Pancreas (tissue), 10 donors: Measurements from ENCODE around the gene WIPI1. TPM values are rescaled to one million over a fixed set of nuclear protein-coding genes. Genes with fewer than 3 reads are reported as not detected.

Experiments used
- ATAC-seq, 4 donors: fragments of 200-7000 bp; cut with Tn5 transposase; one replicate each; pipeline versions ENCODE4 v1.8.0 to v1.9.1; 2020; ENCODE audit warnings: mild to moderate bottlenecking in 4 of 4, moderate library complexity in 4 of 4
- DNase-seq, 6 donors: peaks; one replicate each; pipeline ENCODE4 v3.0.0-alpha.2; 2020
- FAIRE-seq: peaks from 2 replicates; lab custom pipeline; 2012; peaks lifted over from hg19 to GRCh38; lab: Jason Lieb, UNC
- H3K27ac ChIP-seq, 4 donors: fragments of 200-600 bp; sonication (generic); 1 replicate in 3 of 4; 2 replicates in 1 of 4; pipeline versions ENCODE4 v1.5.0 to v1.8.0; 2020
- H3K27me3 ChIP-seq, 4 donors: fragments of 200-600 bp; one replicate each; pipeline ENCODE4 v1.8.0; 2021
- H3K36me3 ChIP-seq, 3 donors: fragments of 200-600 bp; sonication (generic) in 1 of 3; one replicate each; pipeline versions ENCODE4 v1.5.0 to v1.8.0; 2020 to 2021
- H3K4me1 ChIP-seq, 3 donors: fragments of 200-600 bp; one replicate each; pipeline ENCODE4 v1.8.0; 2021
- H3K4me3 ChIP-seq, 4 donors: fragments of 200-600 bp; sonication (generic) in 2 of 4; one replicate each; pipeline versions ENCODE4 v1.5.0 to v1.8.0; 2020 to 2021
- H3K9me3 ChIP-seq, 4 donors: fragments of 200-600 bp; one replicate each; pipeline ENCODE4 v1.8.0; 2021
- WGBS, 2 donors: extraction: QIAGEN DNeasy Blood & Tissue Kit; methylation state at CpG; one replicate each; pipeline ENCODE4 v1.1.7; 2013; 5-methylcytosine and 5-hydroxymethylcytosine counted together
- intact Hi-C, 3 donors: fragments of 100-400 bp; cut with DNase I; formaldehyde crosslinking; loops; one replicate each; pipeline versions ENCODE4 v1.11.1 to v1.14.2; 2022
- polyA plus RNA-seq, 2 donors: library from polyadenylated mRNA; stranded (reverse); fragments of 200-250 nt; gene quantifications; one replicate each; pipeline ENCODE4 v1.2.3, GENCODE V29; 2013
- total RNA-seq, 6 donors: library from RNA; stranded (reverse); fragmentation: NEBNext Ultra II Directional in 4 of 6; extraction: Animal tissue kit (Norgen Biotek cat#: 25700) in 4 of 6; gene quantifications; one replicate each; pipeline versions ENCODE4 v1.2.1 to v1.2.4, GENCODE V29; 2021 to 2023
- TF ChIP-seq, protein P1 (sequence below), 4 donors: fragments of 200-600 bp; sonication (generic) in 3 of 4; IDR thresholded peaks; one replicate each; pipeline versions ENCODE4 v1.5.0 to v1.8.0; 2021; ENCODE audit warnings: antibody characterized with exemption in 4 of 4
- donor health status: healthy with polysubstance abuse.
- donor health status: DM: no; HTN: no; CAD: no; lungs with moderate emphysema.
- donor health status: DM: no; HTN: no; CAD: no.
- donor health status: control.
- donor health status: control.
- donor health status: Bipolar disorder and iron deficiency.
- donor health status: DM: yes; HTN: yes; CAD: no.
- donor health status: DM: no; HTN: no; CAD: no.
- donor health status: DM: no; HTN: no; CAD: no.
- donor health status: DM: yes; HTN: yes; CAD: no.

WIPI1 gene
- total and polyA plus RNA-seq, 8 donors = 14.0 to 32.2 (median 25.4) TPM

DNA sequence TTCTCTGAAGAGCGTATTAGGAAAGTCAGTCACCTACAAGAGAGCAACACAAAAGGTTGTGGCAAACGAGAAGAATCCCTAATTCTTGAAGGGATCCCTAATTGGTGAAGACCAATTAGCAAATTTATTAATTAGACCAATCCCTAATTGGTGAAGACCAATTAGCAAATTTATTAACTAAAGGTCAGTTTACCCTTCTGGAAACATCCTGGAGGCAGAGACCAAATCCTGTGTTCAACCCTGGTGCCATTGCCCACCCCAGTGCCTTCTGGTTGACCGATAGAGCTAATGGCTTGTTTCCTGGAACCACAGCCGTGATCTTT is 74.2 kb downstream of the WIPI1 start:
- H3K4me3 ChIP-seq = no peak overlapping the region
- H3K27me3 ChIP-seq = no peaks in the 10 kb centered on the region
- FAIRE-seq (no peak), DNase-seq (no peak), ATAC-seq (no peak)
- 83 to 87% methylated on average over 4 of the region's 4 CpGs for WGBS, 2 donors
- H3K27ac ChIP-seq = no peak overlapping the region
- TF ChIP-seq, protein P1, sequence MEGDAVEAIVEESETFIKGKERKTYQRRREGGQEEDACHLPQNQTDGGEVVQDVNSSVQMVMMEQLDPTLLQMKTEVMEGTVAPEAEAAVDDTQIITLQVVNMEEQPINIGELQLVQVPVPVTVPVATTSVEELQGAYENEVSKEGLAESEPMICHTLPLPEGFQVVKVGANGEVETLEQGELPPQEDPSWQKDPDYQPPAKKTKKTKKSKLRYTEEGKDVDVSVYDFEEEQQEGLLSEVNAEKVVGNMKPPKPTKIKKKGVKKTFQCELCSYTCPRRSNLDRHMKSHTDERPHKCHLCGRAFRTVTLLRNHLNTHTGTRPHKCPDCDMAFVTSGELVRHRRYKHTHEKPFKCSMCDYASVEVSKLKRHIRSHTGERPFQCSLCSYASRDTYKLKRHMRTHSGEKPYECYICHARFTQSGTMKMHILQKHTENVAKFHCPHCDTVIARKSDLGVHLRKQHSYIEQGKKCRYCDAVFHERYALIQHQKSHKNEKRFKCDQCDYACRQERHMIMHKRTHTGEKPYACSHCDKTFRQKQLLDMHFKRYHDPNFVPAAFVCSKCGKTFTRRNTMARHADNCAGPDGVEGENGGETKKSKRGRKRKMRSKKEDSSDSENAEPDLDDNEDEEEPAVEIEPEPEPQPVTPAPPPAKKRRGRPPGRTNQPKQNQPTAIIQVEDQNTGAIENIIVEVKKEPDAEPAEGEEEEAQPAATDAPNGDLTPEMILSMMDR (IDR thresholded peaks at IDR 0.05) = no peak
- no peaks in the 10 kb centered on the region for H3K36me3 ChIP-seq
- peaks cover 10 to 28% (median 12%) of the 10 kb centered on the region in 3 donors for H3K4me1 ChIP-seq
- H3K9me3 ChIP-seq = no peaks in the 10 kb centered on the region
- intact Hi-C loops = no loop called here

DNA sequence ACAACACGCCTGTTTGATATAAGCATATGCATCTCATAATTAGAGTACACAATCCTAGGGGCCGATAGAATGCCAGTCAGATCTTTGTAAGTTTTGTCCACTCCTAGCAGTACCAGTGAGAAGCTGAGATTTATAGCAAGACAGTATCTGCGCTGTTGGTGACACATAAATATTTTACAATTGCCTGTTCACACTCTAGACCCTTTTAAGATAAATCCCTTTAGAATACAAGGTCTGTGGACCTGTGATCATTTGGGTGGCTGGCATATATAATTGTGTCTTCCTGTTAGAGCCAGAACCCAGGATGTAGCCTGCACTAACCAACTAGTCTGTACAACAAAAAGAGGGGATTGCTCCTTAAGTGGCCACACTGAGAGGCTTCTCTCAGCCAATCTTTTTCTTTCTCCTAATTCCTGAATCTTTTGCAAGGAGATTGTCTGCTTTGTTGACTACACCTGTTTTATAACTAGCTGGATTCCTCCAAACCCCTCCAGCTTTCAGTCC is 74.7 kb downstream of the WIPI1 start:
- Histone ChIP-seq H3K36me3 (no peaks in the 10 kb centered on the region), H3K27me3 (no peaks in the 10 kb centered on the region), H3K27ac (no peak overlapping the region), H3K4me3 (no peak overlapping the region), H3K9me3 (no peaks in the 10 kb centered on the region), H3K4me1 (peaks cover 14 to 32% (median 16%) of the 10 kb centered on the region in 3 donors)
- intact Hi-C loops = no loop called here
- TF ChIP-seq, protein P1 (IDR thresholded peaks at IDR 0.05) = no peak
- FAIRE-seq = no peak
- no peak for DNase-seq
- ATAC-seq = no peak
- 87 to 90% methylated on average over 3 of the region's 3 CpGs for WGBS, 2 donors

DNA sequence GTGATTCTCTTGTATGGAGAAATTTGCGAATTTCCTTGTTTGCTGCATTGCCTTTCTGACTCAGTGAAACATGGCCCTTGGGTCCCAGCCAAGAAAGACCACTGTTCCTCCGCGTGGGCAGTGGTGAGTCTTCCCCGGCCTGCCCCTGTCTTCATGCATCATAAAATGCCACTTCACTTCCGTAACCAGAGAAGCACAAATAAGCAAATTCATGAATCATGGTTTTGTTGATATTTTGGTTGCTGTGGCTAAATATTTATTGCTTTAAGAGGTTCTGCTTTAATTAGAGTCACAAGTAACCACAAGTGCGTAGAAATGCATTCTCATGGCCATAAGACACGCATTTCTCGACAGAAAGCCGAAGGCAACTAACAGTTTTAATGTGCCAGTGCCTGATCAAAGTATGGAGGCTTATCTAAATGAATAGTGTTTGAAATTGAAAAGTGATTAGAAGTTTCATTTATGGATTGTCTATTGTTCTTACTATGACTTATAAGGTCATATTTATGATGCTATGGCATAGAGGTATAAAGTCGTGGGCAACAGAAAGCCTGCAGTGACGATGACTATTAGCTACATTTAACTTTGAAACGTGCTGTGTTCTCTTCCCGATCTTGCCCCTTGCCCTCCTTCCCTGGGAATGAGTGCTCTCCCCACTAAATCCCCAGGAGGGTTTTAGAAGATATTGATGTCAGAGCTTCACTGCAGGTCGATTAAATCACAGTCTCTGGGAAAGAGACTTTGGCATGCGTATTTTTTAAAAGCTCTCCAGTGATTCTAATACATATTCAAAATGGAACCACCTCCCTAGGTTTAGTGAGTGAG is 76.0 kb downstream of the WIPI1 start:
- FAIRE-seq = no peak
- Histone ChIP-seq H3K36me3 (no peaks in the 10 kb centered on the region), H3K4me1 (peaks cover 13 to 28% (median 21%) of the 10 kb centered on the region in 3 donors), H3K27me3 (no peaks in the 10 kb centered on the region), H3K27ac (no peak overlapping the region), H3K4me3 (no peak overlapping the region), H3K9me3 (no peaks in the 10 kb centered on the region)
- no peak for ATAC-seq
- WGBS, 2 donors = 84 to 89% methylated on average over 15 of the region's 15 CpGs
- DNase-seq = no peak
- intact Hi-C loops = no loop called here
- TF ChIP-seq, protein P1 (IDR thresholded peaks at IDR 0.05) = no peak

DNA sequence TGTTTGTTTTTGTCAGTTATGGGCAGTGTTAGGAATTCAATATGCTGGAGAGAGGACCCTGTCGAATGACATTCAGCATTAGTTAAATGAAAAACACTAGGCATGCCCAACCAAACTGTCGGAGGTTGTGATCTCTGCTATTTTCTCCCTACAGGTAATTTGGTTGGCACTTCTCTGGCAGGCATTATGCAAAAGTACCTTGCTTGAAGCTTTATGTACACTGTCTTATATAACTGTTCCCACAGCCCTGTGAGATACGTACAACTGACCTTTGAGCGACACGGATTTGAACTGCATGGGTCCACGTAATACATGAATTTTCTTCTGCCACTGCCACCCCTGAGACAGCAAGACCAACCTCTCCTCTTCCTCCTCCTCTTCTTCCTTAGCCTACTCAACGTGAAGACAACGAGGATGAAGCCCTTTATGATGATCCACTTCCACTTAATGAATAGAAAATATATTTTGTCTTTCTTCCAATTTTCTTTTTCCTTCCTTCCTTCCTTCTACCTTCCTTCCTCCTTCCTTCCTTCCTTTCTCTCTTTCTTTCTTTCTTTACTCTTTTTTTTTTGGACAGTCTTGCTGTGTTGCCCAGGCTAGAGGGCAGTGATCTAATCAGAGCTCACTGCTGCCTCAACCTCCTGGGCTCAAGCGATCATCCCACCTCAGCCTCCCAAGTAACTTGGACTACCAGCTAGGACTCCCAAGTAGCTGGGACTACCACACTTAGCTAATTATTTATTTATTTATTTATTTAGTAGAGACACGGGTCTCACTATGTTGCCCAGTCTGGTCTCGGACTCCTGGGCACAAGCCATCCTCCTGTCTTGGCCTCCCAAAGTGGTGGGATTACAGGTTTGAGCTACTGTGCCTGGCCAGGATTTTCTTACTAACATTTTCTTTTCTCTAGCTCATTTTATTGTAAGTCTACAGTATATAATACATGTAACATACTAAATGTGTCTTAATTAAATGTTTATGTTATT is 77.3 kb downstream of the WIPI1 start:
- Histone ChIP-seq H3K4me1 (peaks cover 13 to 21% (median 21%) of the 10 kb centered on the region in 3 donors), H3K36me3 (no peaks in the 10 kb centered on the region), H3K27ac (peak overlapping the region in 3 of 4 donors; percentile 78 to 92 (median 91)), H3K4me3 (no peak overlapping the region), H3K9me3 (no peaks in the 10 kb centered on the region), H3K27me3 (no peaks in the 10 kb centered on the region)
- 66 to 67% methylated on average over 11 of the region's 11 CpGs for WGBS, 2 donors
- intact Hi-C loops = no loop called here
- FAIRE-seq (no peak), ATAC-seq (no peak), DNase-seq (no peak)
- TF ChIP-seq, protein P1 (IDR thresholded peaks at IDR 0.05) = no peak
